Fibroblast of gingiva (primary cell): Measurements from ENCODE around the gene MMEL1.
A peak's percentile ranks its signal among the peaks of the same experiment; 100 is the strongest.

Source experiments
- DNase-seq: peaks from one replicate; pipeline ENCODE4 v3.0.0-alpha.2; 2011; ENCODE audit warnings: low read depth

The MMEL1 gene

DNA sequence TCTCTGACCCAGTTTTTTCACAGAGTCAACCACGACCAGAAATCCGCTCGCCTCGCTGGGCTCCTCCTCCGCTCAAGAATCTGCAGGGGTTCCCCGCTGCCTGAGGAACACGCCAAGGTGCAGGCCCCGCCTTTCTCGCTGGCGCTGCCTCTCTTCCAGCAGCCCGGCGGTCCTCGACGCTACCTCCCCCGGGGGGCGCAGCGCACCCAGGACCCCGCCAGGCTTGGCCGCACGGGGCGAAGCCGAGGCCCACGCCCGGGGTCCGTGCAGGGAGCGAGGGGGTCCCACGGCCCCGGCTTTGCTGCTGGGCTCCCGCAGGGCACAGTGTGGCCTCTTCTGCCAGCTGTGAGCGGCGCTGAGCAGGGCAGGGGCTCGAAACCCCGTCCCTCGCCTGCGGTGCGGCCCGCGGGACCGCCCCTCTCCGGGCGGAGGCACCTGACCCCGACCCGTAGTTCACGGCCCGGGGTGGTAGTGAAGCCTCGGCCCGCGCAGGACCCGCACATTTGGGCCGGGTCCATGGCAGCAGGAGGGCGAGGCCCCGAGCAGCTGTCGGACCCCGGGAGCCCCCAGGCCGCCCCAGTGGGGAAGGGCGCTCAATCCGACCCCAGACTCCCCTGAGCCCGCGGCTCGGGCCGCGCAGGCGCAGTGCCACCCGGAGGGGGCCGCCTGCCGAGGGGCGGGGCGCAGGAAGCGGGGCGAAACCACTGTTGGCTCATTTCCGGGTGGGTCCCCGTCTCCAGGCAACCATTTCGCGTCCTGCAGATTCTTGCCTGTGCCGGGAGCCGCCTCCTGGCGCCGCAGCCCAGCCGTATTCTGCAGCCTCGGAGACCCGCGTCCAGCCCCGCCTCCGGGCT, 10.0 kb upstream of the MMEL1 start:
- peak; percentile 83 for DNase-seq

DNA sequence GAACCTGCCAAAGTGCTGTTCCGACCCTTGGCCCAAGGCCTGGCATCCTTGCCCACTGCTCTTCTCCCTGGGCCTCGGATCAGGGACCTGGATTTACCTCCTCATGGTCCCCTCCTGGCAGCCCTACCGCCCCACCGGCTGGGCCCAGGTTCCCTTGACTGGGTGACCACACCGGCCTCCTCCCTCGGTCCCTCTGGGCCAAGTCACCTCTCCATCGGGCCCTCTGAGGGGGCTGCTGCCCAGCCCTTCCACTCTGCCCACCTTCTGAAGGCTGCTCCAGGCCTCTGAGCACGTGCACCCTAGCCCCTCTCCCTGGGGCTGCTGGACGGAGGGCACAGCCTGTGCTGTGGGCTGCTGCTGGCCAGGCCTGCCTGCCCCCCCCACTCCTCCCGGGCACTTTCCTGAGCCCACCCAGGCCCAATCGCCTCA, 9.3 kb upstream of the MMEL1 start:
- no peak for DNase-seq

DNA sequence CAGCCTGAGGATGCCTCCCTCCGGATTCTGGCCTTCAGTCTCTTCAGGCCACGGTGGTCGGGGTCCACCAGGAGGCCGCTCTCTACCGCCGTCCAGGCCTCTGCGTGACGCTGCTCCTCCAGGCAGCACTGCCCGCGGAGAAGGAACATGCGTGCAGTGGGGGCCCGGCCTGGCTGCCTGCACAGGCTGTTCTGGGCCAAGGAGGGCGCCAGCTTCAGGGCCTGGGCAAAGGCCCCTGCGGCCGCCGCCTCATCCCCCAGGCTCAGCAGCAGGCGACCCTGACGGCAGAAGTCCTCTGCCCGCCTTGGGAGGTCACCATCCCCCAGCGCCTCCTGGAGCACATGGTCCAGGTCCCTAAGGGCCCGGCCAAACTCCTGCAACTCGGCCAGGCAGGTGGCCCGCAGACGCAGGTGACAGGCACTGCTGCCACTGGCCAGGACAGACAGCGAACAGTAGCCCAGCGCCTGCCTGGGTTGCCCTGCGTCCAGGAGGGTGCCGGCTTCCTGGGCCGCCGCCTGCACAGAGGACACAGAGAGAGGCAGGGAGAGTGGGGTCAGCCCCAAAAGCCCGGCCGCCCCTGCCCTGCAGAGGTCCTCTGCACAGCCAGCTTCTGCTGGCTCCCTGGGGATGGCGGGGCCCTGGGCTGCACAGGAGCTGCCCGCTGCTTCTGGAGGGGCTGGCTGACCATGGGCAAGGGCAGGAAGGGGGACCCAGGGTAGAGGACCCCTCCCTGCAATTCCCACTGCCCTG, 8.7 kb upstream of the MMEL1 start:
- no peak for DNase-seq

DNA sequence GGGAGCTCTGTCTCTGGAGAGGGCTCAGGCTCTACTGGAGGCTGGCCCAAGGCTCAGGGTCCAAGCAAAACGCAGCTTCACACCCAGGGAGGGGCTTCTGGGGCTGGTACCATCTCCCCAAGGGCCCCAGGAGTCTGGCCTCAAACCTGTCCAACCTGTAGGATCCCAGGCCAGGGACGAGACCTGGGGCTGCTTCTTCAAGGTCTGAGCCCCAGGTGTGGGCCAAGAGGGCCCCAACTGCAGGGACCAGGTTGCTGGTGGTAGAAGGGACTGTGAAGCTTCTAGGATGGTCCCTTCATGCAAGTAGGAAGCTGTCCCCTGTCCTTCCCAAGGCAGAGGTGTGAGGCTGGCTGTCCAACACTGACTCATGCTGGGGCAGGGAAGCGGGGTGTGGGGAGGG, 7.8 kb upstream of the MMEL1 start:
- no peak for DNase-seq

DNA sequence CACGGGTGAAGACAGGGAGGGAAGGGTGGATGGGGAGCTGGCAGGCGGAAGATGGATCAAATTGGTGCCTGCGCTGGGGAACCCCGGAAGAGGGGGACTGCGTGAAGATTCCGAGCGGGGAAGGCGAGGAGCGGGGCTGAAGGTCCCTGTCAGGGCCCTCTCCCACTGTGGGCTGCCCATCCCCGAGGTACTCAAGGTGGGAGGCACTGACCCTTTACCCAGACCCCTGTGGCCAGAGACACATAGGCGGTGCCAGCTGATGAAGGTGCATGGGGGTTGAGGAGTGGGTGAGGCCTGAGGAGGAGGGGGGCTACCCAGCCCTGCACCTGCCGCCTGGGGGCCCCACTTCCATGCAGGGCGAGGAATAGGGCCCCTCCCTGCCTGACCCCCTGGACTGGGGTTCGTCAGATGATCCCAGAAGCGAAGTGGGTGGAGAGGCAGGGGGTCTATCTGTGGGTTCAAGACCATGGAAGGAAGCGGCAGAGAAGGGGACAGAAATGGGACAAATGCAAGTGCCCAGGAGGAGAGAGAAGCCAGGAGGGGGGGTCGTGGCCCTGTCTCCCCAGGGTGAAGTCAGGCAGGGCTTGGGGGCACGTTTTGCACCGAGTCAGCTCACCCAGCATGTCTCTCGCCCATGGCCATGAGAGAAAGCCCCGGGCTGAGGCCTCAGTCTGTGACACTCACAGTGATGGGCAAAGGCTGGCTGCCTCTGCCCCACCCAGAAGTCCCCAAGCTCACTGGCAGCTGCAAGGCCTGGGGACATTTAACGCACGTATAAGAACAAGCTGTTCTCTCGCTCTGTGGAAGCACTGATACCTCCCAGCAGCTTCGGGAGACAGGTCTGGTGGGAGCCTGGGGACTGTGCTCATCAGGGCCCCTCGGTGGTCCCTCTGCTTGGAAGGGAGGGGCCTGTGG, 7.0 kb upstream of the MMEL1 start:
- DNase-seq, result no peak

DNA sequence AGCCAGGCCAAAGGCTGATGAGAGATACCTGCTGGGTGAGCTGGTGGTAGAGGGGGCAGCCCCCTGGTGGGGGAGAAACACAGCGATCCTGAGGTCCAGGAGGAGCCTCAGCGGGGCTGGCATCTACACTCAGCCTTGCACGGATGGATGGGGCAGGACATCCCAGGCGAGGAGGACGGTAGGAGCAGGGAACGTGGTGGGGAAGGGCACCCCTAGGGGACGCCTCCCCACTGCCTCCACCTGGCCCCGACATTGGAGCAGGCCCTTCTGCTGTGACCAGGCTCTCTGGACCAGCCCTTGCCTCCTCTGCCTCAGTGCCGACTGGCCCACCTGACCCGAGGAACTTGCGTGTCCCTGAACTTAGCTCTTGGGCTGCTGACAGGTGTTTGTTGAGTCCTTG, 6.4 kb upstream of the MMEL1 start:
- DNase-seq, result no peak

DNA sequence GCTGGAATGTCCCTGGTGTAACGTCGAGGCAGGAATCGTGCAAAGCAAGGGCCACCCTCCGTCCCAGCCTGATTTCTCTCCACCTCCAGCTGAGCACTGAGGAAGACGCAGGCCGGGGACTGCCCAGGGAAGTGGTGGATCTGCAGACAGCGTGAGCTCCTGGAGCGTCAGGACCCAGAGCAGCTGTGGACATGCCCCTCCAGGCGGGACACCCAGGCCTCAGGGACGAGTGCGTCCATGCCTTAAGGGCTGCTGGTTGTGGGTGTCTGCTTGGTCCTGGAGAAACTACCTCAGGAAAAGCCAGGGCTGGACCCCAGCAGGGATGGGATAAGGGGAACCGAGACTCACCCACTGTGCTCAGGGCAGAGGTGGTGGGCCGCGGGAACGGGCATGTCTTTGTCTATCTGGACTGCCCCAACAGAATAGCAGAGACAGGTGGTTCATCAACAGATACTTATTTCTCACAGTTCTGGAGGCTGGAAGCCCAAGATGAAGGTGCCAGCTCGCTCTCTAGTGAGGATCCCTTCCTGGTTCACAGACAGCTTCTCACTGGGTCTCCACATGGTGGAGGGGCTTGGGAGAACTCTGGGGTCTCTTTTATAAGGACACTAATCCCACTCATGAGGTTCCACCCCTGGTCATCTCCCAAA, 5.8 kb upstream of the MMEL1 start:
- DNase-seq, result no peak

DNA sequence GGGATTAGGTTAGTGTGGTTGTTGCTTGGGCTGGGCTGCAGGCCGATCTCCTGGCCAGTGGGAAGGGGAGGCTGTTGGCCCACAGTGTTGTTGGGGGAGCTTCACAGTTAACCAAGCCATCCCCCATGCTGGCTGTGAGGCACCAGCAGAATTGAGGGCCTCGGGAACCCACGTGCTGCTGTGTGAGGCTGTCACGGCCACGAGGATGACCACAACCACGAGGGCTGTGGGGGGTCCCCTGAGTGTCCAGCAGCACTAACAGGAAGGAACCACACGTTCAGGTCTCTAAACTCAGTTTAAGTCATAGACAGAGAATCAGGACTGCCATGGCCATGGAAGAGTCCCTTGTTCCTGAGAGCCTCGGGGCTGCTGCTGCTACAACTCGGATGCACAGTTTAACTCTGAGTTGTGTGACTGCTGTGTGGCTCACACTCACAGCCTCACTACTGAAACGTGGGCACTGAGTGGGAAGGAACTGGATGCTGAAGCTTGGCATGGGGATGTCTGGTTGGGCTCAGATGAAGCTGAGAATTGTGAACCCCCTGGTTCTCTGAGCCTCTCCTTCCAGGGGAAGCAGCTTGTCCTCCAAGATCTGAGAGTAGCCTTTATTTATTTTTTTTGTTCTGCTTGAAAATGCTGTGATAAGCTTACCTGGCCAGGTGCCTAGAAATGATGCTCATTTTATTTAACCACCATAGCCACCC, 4.8 kb upstream of the MMEL1 start:
- no peak for DNase-seq

DNA sequence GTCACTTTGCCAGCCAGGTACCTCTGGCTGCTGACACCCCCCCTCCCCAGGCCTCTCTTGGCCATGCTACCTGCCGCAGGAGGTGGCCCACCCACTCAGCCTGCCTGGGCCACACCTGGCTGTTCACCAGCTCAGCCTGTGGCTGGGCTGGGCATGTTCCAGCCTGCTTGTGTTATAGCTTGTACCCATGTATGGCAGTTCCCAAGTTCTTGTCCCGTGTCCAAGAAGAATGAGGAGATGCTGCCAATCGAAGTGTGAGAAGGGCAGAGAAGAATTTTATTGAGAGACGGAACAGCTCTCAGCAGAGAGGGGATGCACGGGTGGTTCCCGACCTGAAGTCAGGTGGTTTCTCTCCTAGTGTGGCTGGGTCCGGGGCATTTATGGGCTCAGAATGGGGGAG, 3.9 kb upstream of the MMEL1 start:
- no peak for DNase-seq

DNA sequence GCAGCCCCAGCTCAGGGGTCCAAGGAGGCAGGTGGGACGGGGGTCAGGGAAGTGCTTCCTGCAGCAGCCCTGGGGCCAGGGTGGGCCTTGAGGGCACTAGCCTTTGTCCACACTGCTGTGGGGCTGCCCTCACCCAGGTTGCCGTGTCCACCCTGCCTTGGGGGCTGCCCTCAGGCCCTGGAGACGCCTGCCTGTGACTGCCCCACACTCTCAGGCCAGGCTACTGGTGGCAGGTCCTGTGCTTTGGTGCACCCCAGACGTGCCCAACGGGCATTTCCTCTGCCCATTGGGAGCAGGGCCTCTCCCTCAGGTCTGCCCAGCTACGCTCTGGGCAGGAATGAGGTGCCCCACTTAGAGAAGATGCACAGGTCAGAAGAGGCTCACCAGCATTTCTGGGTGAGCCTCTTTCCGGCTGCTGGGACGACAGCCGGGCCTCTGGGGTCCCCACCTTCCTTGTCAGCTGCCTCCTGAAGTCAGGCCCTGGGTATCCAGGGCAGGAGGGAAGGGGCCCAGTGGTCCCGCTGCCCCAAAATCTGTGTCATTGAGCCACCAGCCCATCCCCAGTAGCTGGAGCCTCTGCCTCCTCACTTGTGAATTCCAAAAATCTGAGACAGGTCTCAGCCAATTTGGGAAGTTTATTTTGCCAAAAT, 2.7 kb upstream of the MMEL1 start:
- no peak for DNase-seq

DNA sequence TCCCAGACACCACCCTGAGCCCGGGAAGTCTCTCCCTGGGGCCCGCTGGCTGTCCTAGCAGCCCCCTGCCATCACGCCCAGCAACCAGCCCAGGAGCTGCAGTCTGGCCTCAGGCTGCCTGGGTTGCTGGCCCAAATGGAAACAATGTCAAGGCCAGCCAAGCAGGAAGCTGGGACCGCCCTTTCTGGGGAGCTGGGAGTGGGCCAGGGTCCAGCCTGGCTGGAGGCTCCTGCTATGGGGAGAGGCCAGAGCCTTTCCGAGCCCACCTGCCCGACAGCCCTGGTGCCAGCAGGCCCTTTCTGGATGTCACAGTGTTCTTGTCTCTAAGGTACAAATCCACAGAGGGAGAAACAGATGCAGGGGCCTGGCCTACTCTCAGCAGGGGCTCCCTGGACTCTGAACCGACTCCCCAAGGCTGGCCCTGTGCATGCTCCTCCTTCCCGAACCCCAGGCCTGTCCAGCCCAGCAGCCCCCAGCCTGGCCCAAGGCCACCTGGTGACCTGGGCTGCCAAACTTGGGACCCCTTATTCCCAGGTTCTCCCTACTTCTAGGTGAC, 1.2 kb upstream of the MMEL1 start:
- DNase-seq, result no peak

DNA sequence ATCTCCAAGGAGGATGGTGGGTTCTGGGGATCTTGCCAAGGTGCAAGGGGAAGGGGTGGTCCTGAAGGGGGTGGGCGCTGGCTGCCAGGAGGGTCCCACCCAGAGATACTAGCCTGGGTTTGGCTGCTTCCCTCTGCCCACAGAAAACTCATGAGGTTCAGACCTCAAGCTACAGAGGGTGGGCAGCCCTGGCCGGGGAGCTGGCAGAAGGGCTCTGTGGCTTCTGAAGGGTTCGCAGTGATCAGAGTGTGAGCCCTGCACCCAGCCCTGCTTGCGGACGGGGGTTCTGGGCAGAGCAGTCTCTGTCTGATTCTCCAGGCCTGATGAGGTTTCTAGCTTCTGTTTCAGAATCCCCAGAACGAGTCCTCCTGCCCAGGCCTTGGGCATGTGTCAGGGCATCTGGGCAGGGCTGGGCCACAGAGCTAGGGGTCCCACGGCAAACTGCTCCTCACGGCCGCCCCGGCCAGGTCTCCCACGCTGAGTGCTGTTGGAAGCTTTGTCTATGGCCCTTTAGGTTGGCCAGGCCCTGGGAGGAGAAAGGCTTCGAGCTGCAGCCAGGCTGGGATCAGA, 635 bp upstream of the MMEL1 start:
- DNase-seq, result no peak

DNA sequence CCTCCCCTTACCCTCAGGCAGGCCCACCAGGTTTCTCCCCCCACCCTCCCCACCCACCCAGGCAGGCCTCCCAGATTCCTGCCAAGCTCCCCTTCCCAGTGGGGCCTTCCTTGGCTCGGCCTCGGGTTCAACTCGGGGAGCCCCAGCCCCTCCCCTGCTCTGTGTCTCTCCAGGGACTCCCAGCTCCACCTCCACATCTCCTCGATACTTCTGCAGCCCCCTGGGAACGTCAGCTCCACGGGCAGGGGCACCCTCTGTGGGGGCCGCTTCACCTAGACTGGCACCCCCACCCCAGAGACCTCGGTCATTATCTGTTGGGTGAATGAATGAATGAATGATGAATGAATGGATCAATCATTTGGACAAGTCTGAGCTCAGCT, 775 bp downstream of the MMEL1 start:
- DNase-seq, result no peak

DNA sequence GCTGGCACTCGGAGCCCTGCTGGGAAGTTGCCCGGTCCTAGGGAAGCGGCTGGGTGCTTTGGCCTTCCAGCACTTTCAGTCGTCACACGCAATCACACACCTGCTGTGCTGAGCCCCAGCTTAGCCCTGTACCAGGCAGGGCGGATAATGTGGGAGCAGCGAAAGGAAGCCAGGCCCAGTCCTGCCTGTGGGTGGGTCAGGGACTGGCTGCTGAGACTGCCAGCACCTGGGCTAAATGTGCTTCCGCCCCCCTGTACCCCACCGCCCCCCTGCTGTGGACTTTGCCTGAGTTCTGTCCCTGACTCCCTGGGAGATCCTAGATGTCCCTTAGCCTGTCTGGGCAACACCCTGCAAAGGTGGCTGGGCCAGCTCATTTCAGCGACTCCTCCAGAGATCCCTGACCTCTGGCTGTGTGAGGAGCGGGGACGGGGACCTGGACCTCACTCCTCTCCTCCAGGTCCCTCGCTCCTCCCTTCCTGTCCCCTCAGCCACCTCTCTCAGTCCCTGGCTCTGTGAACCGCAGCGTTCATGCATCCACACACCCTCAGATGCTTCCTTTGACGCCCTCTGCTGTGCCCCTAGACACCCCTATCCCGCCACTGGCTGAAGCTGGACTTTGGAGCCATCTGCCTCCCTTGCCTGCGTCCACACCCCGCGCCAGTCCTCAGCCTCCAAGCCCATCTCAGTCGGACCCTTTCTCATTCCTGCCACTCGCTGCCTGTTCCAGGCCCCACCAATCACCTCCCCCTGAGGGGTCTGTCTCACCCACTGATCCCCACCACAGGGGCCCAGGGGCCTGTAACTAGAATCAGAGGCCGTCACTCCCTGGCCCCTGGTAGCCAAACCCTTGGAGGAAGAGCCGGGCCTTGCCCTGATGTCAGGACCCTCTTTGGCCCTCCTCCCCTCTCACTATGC, 1.4 kb downstream of the MMEL1 start:
- DNase-seq, result no peak

DNA sequence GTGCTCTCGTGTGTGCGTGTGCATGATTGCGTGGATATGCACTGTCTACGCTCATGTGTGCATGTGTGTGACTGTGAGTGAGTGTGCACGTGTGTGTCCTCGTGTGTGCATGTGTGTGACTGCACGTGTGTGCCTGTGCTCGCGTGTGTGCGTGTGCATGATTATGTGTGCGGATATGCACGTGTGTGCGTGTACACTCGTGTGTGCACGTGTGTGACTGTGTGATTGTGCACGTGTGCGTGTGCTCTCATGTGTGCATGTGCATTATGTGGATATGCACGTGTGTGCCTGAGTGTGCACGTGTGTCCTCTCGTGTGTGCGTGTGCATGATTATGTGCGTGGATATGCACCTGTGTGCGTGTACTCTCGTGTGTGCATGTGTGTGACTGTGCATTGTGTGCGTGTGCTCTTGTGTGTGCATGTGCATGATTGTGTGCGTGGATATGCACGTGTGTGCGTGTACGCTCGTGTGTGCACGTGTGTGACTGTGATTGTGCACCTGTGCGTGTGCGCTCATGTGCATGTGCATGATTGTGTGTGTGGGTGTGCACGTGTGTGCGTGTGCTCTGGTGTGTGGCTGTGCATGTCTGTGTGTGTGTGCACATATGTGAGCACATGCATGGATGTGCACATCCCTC, 2.2 kb downstream of the MMEL1 start:
- DNase-seq, result no peak

DNA sequence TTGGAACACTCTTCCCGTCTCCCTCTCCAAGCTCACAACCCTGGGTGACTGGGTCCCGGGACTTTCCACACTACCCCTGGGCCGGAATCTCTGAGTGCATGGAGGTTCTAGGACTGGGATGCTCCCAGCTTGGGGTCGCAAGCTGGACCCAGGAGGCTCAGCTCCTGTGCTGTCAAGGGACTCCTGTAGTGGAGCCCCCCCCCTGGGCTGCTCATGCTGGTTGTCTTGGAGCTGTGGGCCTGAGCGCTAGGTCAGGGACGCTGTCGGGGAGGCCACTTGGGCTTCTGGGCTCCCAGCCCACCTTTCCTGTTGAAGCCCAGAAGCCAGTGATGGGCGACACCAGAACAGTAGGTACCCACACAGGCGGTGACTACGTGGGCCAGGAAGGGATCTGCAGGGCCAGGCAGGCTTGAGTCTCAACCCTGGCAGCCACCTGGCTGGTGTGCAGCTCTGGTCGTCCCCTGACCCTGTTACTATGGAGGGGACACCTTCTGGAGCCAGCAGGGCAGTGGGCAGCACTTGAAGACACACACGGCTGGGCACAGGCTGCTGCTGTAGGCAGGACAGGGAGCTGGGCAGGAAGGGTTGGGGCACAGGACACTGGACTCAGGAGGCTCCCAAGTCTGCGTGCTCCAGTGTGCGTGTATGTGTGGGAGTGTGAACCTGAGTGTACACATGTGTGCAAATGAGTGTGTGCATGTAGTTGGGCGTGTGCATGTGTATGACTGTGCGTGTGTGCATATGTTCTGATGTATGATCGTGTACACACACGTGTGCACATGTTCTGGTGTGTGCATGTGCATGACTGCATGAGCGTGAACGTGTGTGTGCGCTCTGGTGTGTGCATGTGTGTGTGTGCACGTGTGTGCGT, 3.0 kb downstream of the MMEL1 start:
- DNase-seq, result no peak

DNA sequence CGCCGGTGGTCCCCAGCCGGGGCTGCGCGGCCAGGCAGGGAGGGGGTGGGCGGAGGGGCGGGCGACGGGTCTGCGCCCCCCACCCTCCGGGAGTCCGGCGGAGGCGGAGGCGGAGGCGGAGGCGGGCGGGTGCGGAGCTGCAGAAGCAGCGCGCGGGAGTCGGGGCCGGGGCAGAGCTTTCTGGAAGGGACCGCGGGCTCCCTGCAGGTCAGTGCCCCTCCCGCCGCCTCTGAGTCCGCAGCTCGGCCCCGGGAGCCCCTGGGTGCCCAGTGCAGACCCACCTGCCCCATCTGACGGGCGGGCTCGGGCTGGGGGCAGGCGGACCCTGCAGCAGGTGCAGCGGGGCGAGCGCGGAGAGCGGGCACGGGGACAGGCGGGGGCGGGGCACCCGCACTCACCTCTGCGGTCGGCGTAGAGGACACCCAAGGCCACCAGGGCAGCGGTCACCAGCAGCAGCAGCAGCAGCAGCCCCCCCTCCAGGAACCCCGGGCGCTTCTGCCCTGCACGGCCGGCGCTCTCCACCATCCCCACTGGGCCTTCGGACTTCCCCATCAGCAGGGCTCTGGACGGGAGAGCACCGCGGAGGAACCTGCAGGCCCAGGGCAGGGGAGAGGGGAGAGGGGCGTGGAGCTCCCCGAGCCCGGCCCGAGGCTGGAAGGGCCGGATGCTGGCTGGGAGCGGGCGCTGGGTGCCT, 3.7 kb downstream of the MMEL1 start:
- DNase-seq, result no peak
